HepG2 (cell line): ENCODE data around the gene HTD2. TPM values are rescaled to one million over a fixed set of nuclear protein-coding genes. Genes with fewer than 3 reads are reported as not detected.

ENCODE experiments used
- ATAC-seq: fragments of 200-7000 bp; cut with Tn5 transposase; 3 replicates; pipeline ENCODE4 v1.9.1; 2020; ENCODE audit warnings: mild to moderate bottlenecking, moderate library complexity
- BruUV-seq: library from RNA; stranded (reverse); fragments of 400-500 nt; replicated peaks from 2 replicates; lab custom pipeline; 2021; lab: Mats Ljungman, UMichigan
- CTCF ChIA-PET: fragments of 300-600 bp; formaldehyde crosslinking; extraction: SDS; loops from one replicate; lab custom pipeline; 2021; ENCODE audit warnings: low total read pairs, inconsistent platforms, low intra/inter-chr PET ratio; lab: Yijun Ruan, JAX
- POLR2A ChIA-PET: fragments of 350-600 bp; sonication (Branson Sonifier 250); formaldehyde crosslinking; loops from one replicate; lab custom pipeline; 2020; ENCODE audit warnings: antibody characterized with exemption, inconsistent platforms; lab: Yijun Ruan, JAX
- DNase-seq: peaks from one replicate; pipeline ENCODE4 v3.0.0-alpha.2; 2015; ENCODE audit warnings: low spot score
- FAIRE-seq: peaks from 3 replicates; lab custom pipeline; 2011; peaks lifted over from hg19 to GRCh38; lab: Jason Lieb, UNC
- H2AFZ ChIP-seq: one replicate; pipeline ENCODE4 v1.6.1; 2011; ENCODE audit warnings: low read length, inconsistent platforms
- H3K27ac ChIP-seq: fragments of 300-600 bp; 3 replicates; pipeline ENCODE4 v1.8.0; 2011; ENCODE audit warnings: mixed run types, mild to moderate bottlenecking, mixed read lengths, low read length, inconsistent platforms; ENCODE audit not compliant: insufficient read depth; ENCODE audit errors: extremely low read length
- H3K27me3 ChIP-seq, 2 experiments: fragments of 200-600 bp in 1 of 2; 2 replicates in 1 of 2; 3 replicates in 1 of 2; pipeline versions ENCODE4 v1.6.0 to v1.8.0; 2011; ENCODE audit warnings: low read length in 2 of 2, mild to moderate bottlenecking in 2 of 2, moderate library complexity in 2 of 2, inconsistent platforms in 1 of 2; ENCODE audit not compliant: insufficient read depth in 2 of 2, control insufficient read depth in 1 of 2
- H3K36me3 ChIP-seq, 2 experiments: fragments of 200-600 bp in 1 of 2; replicated peaks in 1 of 2; 2 replicates in 1 of 2; 3 replicates in 1 of 2; pipeline versions ENCODE4 v1.5.1 to v1.8.0; 2011; ENCODE audit warnings: low read length in 2 of 2, inconsistent platforms in 1 of 2; ENCODE audit not compliant: insufficient read depth in 2 of 2, control insufficient read depth in 1 of 2
- H3K4me1 ChIP-seq: 2 replicates; pipeline ENCODE4 v1.5.1; 2012; ENCODE audit warnings: low read length, inconsistent platforms; ENCODE audit not compliant: insufficient read depth
- H3K4me2 ChIP-seq: 2 replicates; pipeline ENCODE4 v1.6.0; 2011; ENCODE audit warnings: low read depth, low read length, inconsistent platforms
- H3K4me3 ChIP-seq, 3 experiments: fragments of 200-600 bp in 1 of 3; sonication (generic), shearing (Covaris generic) in 1 of 3; replicated peaks in 1 of 3; 2 replicates each; pipeline ENCODE4 v1.5.1; 2011 to 2016; ENCODE audit warnings: low read length in 3 of 3, inconsistent platforms in 2 of 3, low read depth in 2 of 3, mild to moderate bottlenecking in 2 of 3, control low read depth in 1 of 3, mixed read lengths in 1 of 3; ENCODE audit not compliant: insufficient read depth in 1 of 3
- H3K79me2 ChIP-seq: one replicate; pipeline ENCODE4 v1.6.1; 2011; ENCODE audit warnings: low read length, inconsistent platforms; ENCODE audit not compliant: insufficient read depth
- H3K9ac ChIP-seq: 2 replicates; pipeline ENCODE4 v1.6.0; 2011; ENCODE audit warnings: mild to moderate bottlenecking, low read depth, low read length, inconsistent platforms; ENCODE audit not compliant: insufficient read depth
- H3K9me3 ChIP-seq: 2 replicates; pipeline ENCODE4 v1.5.1; 2012; ENCODE audit warnings: mild to moderate bottlenecking, low read length
- H4K20me1 ChIP-seq: 2 replicates; pipeline ENCODE4 v1.6.0; 2011; ENCODE audit warnings: inconsistent platforms, mild to moderate bottlenecking, low read length, moderate library complexity; ENCODE audit not compliant: insufficient read depth
- ATAD3A ChIP-seq: sonication (generic); formaldehyde crosslinking; IDR thresholded peaks from 2 replicates; pipeline ENCODE4 v1.4.0; 2020; ENCODE audit warnings: missing genetic modification reagents
- BORCS8-MEF2B ChIP-seq: sonication (generic); formaldehyde crosslinking; IDR thresholded peaks from 2 replicates; pipeline ENCODE4 v1.8.0; 2022; ENCODE audit warnings: mild to moderate bottlenecking, missing genetic modification reagents
- DNMT1 ChIP-seq: sonication (generic); formaldehyde crosslinking; IDR thresholded peaks from 2 replicates; pipeline ENCODE4 v1.5.1; 2020; ENCODE audit warnings: mild to moderate bottlenecking, missing genetic modification reagents
- ESRRA ChIP-seq: sonication (generic); formaldehyde crosslinking; IDR thresholded peaks from 2 replicates; pipeline ENCODE4 v1.5.1; 2020; ENCODE audit warnings: mild to moderate bottlenecking, low read depth, missing genetic modification reagents
- FOXA3 ChIP-seq: IDR thresholded peaks from 2 replicates; pipeline ENCODE4 v1.6.1; 2016; ENCODE audit warnings: missing genetic modification reagents, missing compliant biosample characterization
- FOXC1 ChIP-seq: sonication (generic); formaldehyde crosslinking; IDR thresholded peaks from 2 replicates; pipeline ENCODE4 v1.8.0; 2022; ENCODE audit warnings: mild to moderate bottlenecking, missing genetic modification reagents, borderline replicate concordance
- JUNB ChIP-seq: sonication (generic); formaldehyde crosslinking; IDR thresholded peaks from 2 replicates; pipeline ENCODE4 v1.8.0; 2022; ENCODE audit warnings: missing genetic modification reagents, mild to moderate bottlenecking, borderline replicate concordance
- MEIS1 ChIP-seq: sonication (generic); formaldehyde crosslinking; IDR thresholded peaks from 2 replicates; pipeline ENCODE4 v1.9.0; 2021; ENCODE audit warnings: mild to moderate bottlenecking, missing genetic modification reagents, moderate library complexity, borderline replicate concordance
- NFIB ChIP-seq: sonication (generic); formaldehyde crosslinking; IDR thresholded peaks from 2 replicates; pipeline ENCODE4 v1.9.0; 2021; ENCODE audit warnings: missing genetic modification reagents, mild to moderate bottlenecking, borderline replicate concordance
- NPAS2 ChIP-seq: sonication (generic); formaldehyde crosslinking; IDR thresholded peaks from 2 replicates; pipeline ENCODE4 v1.8.0; 2022; ENCODE audit warnings: mild to moderate bottlenecking, missing genetic modification reagents, borderline replicate concordance
- RELA ChIP-seq: sonication (generic); formaldehyde crosslinking; IDR thresholded peaks from 2 replicates; pipeline ENCODE4 v1.4.0; 2020; ENCODE audit warnings: missing genetic modification reagents
- TBX2 ChIP-seq: sonication (generic); formaldehyde crosslinking; IDR thresholded peaks from 2 replicates; pipeline ENCODE4 v1.5.0; 2020; ENCODE audit warnings: missing genetic modification reagents, mild to moderate bottlenecking, borderline replicate concordance
- ZKSCAN8 ChIP-seq: IDR thresholded peaks from 2 replicates; pipeline ENCODE4 v1.6.1; 2016; ENCODE audit warnings: borderline replicate concordance, missing genetic modification reagents, missing compliant biosample characterization
- ZNF382 ChIP-seq: sonication (generic); formaldehyde crosslinking; IDR thresholded peaks from 2 replicates; pipeline ENCODE4 v1.5.0; 2020; ENCODE audit warnings: missing genetic modification reagents, mild to moderate bottlenecking, borderline replicate concordance
- ZSCAN31 ChIP-seq: sonication (generic); formaldehyde crosslinking; IDR thresholded peaks from 2 replicates; pipeline ENCODE4 v1.5.0; 2020; ENCODE audit warnings: low read depth, mild to moderate bottlenecking, missing genetic modification reagents
- WGBS: methylation state at CpG from one replicate; pipeline ENCODE4 v1.1.6; 2017; ENCODE audit warnings: low lambda C conversion rate; 5-methylcytosine and 5-hydroxymethylcytosine counted together
- in situ Hi-C: cut with HindIII; loops from 2 replicates; pipeline ENCODE4 v1.10.0; 2017; ENCODE audit warnings: low pct_unique_long_range_greater_than_20kb; ENCODE audit not compliant: extremely low pct_ligation_motif_present
- intact Hi-C: fragments of 100-400 bp; cut with micrococcal nuclease; formaldehyde crosslinking; loops from one replicate; pipeline ENCODE4 v1.10.0; 2022; ENCODE audit not compliant: unreplicated experiment
- polyA plus RNA-seq, 8 experiments: library from polyadenylated mRNA; depleted of rRNA in 3 of 8; stranded (reverse) in 7 of 8; unstranded in 1 of 8; fragments of >200 nt; fragmentation: Illumina TruSeq in 4 of 8; extraction: Trizol in 4 of 8; gene quantifications; 2 replicates each; pipeline versions ENCODE4 v1.2.1 to v1.2.3, GENCODE V29; 2011 to 2016; ENCODE audit warnings: low read depth in 4 of 8, missing spikeins in 1 of 8, mixed read lengths in 1 of 8; ENCODE audit not compliant: insufficient read depth in 1 of 8
- total RNA-seq, 5 experiments: library from RNA; depleted of rRNA; stranded (reverse); fragments of >200 nt; fragmentation: Illumina TruSeq; extraction: Trizol; gene quantifications; 2 replicates each; pipeline ENCODE4 v1.2.3, GENCODE V29; 2016; ENCODE audit warnings: low read depth in 1 of 5
- TF ChIP-seq, protein P1 (sequence below): sonication (generic); formaldehyde crosslinking; IDR thresholded peaks from 2 replicates; pipeline ENCODE4 v1.5.0; 2020; ENCODE audit warnings: mild to moderate bottlenecking, missing genetic modification reagents, borderline replicate concordance

The HTD2 gene
- total and polyA plus RNA-seq, 2 of the 13 experiments (the other 11 are each of a cell fraction or from before 2014, with no cell fraction given): 8.6 to 13.7 TPM

DNA sequence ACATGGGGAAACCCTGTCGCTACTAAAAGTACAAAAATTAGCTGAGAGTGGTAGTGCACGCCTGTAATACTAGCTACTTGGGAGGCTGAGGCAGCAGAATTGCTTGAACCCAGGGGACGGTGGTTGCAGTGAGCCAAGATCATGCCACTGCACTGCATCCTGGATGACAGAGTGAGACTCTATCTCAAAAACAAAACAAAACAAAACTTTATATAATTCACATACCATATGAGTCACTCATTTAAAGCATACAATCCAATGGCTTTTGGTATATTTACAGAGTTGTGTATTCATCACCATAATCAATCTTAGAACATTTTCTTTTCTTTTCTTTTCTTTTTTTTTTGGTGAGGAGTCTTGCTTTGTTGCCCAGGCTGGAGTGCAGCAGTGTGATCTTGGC lies 35.1 kb downstream of the HTD2 start:
- CTCF ChIA-PET: no interaction called here
- BruUV-seq: no TSS peak
- Histone ChIP-seq H3K9ac (no peak overlapping the region), H3K36me3 (peaks cover 1 to 3% of the 10 kb centered on the region in 2 experiments; a peak in 1 of 5 replicates), H3K27me3 (no peaks in the 10 kb centered on the region), H2AFZ (no peak overlapping the region), H3K79me2 (no peaks in the 10 kb centered on the region), H3K9me3 (no peaks in the 10 kb centered on the region), H4K20me1 (no peaks in the 10 kb centered on the region), H3K4me1 (peaks cover 19% of the 10 kb centered on the region), H3K27ac (no peak overlapping the region), H3K4me2 (no peak overlapping the region), H3K4me3 (no peak overlapping the region)
- no peak for FAIRE-seq
- in situ Hi-C loops: no loop called here
- no peak for DNase-seq
- intact Hi-C loops: no loop called here
- TF ChIP-seq ZNF382 (CRISPR knock-in tag) (no peak), RELA (CRISPR knock-in tag) (no peak), ESRRA (no peak), TBX2 (CRISPR knock-in tag) (no peak), NFIB (no peak), DNMT1 (CRISPR knock-in tag) (no peak), NPAS2 (CRISPR knock-in tag) (no peak), ZKSCAN8 (CRISPR knock-in tag) (no peak), MEIS1 (CRISPR knock-in tag) (no peak), ATAD3A (CRISPR knock-in tag) (no peak), ZSCAN31 (CRISPR knock-in tag) (no peak), JUNB (CRISPR knock-in tag) (no peak), FOXA3 (CRISPR knock-in tag) (no peak), BORCS8-MEF2B (CRISPR knock-in tag) (no peak), FOXC1 (CRISPR knock-in tag) (no peak)
- TF ChIP-seq, protein P1, sequence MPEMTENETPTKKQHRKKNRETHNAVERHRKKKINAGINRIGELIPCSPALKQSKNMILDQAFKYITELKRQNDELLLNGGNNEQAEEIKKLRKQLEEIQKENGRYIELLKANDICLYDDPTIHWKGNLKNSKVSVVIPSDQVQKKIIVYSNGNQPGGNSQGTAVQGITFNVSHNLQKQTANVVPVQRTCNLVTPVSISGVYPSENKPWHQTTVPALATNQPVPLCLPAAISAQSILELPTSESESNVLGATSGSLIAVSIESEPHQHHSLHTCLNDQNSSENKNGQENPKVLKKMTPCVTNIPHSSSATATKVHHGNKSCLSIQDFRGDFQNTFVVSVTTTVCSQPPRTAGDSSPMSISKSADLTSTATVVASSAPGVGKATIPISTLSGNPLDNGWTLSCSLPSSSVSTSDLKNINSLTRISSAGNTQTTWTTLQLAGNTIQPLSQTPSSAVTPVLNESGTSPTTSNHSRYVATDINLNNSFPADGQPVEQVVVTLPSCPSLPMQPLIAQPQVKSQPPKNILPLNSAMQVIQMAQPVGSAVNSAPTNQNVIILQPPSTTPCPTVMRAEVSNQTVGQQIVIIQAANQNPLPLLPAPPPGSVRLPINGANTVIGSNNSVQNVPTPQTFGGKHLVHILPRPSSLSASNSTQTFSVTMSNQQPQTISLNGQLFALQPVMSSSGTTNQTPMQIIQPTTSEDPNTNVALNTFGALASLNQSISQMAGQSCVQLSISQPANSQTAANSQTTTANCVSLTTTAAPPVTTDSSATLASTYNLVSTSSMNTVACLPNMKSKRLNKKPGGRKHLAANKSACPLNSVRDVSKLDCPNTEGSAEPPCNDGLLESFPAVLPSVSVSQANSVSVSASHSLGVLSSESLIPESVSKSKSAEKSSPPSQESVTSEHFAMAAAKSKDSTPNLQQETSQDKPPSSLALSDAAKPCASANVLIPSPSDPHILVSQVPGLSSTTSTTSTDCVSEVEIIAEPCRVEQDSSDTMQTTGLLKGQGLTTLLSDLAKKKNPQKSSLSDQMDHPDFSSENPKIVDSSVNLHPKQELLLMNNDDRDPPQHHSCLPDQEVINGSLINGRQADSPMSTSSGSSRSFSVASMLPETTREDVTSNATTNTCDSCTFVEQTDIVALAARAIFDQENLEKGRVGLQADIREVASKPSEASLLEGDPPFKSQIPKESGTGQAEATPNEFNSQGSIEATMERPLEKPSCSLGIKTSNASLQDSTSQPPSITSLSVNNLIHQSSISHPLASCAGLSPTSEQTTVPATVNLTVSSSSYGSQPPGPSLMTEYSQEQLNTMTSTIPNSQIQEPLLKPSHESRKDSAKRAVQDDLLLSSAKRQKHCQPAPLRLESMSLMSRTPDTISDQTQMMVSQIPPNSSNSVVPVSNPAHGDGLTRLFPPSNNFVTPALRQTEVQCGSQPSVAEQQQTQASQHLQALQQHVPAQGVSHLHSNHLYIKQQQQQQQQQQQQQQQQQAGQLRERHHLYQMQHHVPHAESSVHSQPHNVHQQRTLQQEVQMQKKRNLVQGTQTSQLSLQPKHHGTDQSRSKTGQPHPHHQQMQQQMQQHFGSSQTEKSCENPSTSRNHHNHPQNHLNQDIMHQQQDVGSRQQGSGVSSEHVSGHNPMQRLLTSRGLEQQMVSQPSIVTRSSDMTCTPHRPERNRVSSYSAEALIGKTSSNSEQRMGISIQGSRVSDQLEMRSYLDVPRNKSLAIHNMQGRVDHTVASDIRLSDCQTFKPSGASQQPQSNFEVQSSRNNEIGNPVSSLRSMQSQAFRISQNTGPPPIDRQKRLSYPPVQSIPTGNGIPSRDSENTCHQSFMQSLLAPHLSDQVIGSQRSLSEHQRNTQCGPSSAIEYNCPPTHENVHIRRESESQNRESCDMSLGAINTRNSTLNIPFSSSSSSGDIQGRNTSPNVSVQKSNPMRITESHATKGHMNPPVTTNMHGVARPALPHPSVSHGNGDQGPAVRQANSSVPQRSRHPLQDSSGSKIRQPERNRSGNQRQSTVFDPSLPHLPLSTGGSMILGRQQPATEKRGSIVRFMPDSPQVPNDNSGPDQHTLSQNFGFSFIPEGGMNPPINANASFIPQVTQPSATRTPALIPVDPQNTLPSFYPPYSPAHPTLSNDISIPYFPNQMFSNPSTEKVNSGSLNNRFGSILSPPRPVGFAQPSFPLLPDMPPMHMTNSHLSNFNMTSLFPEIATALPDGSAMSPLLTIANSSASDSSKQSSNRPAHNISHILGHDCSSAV (CRISPR knock-in tag): no peak
- ATAC-seq: no peak
- POLR2A ChIA-PET: no interaction called here
- WGBS: 96% methylated on average over 3 of the region's 3 CpGs
